Heart left ventricle (tissue), 13 donors: ENCODE results near the gene ALOXE3.
"Not testable (repeated sequence)": the region's sequence is repeated elsewhere in the genome, so short reads cannot be mapped to it uniquely, and the experiment has no call there.

Source experiments
- CTCF ChIP-seq, 12 donors: fragments of 200-600 bp; sonication (generic) in 4 of 12; IDR thresholded peaks; one replicate each; pipeline versions ENCODE4 v1.5.0 to v1.8.0; 2018 to 2022; ENCODE audit warnings: antibody characterized with exemption in 12 of 12, mild to moderate bottlenecking in 5 of 12
- POLR2A ChIP-seq, 2 donors: fragments of 450-650 bp; IDR thresholded peaks; one replicate each; pipeline ENCODE4 v1.6.1; 2017; ENCODE audit warnings: antibody characterized with exemption in 2 of 2, mild to moderate bottlenecking in 2 of 2, moderate library complexity in 2 of 2
- donor health status: ischemic (EF 13 %, LVEDD 7.1; RV severe dilation, severe dysfunction).
- donor health status: DM: no; HTN: yes; CAD: no.
- donor health status: DM: no; HTN: no; CAD: no.
- donor health status: ischemic (EF 25% LVEDD 6.9; RV normal size, moderate dysfunction).
- donor health status: ischemic (EF 25% LVEDD 5.7; RV mildly dilated, moderate dysfunction).
- donor health status: ischemic (EF 35%, LVEDD 5.7; RV mildly dilated, moderate dysfunction).
- donor health status: nonischemic (EF 11% LVEDD 7.7; RV severe dilation, severe dysfunction).
- donor health status: DM: yes; HTN: yes; CAD: no.
- donor health status: PGD.
- donor health status: ischemic (EF 29% LVEDD 5.4; RV normal size, mild dysfunction).
- donor health status: nonischemic (EF 23%, LVEDD 6.1; RV moderate dilation, normal function).

GRCh38 chr17:8106980-8107379 is 11.3 kb downstream of the ALOXE3 start:
- not testable (repeated sequence) for TF ChIP-seq CTCF, POLR2A (IDR thresholded peaks at IDR 0.05)
